Measurements from ENCODE around the gene PTAR1. TPM values are rescaled to one million over a fixed set of nuclear protein-coding genes. Genes with fewer than 3 reads are reported as not detected.
A peak's percentile ranks its signal among the peaks of the same experiment; 100 is the strongest.

The PTAR1 gene
- polyA plus RNA-seq, 2 of the 4 experiments (the other 2 are of a cell fraction) = 16.6 to 32.4 TPM

- H3K9me3 ChIP-seq = no peaks in the 10 kb centered on the region
- 48% methylated on average over 3 of the region's 3 CpGs for WGBS (ENCODE audit: missing lambda C conversion rate)
- peak overlapping the region; percentile 21; the same call in 1 of the 3 replicates for H3K4me2 ChIP-seq
- no peak overlapping the region for H3K4me3 ChIP-seq
- peak overlapping the region; percentile 23 to 59; a peak in 5 of 6 replicates for H3K27ac ChIP-seq
- FAIRE-seq (no peak), ATAC-seq (peak; percentile 89 to 91; a peak in 5 of 6 replicates), DNase-seq (ENCODE audit: low read depth in 1 of 2, low spot score in 1 of 2) (peak in 1 of 2 experiments; percentile 53)
- no peak for TF ChIP-seq ATOH8 (CRISPR knock-in tag; IDR thresholded peaks at IDR 0.05; ENCODE audit: low read depth)
- no peak for TF ChIP-seq KDM5A (IDR thresholded peaks at IDR 0.05)
- 0 out of 2 replicates have a peak, but pooled peaks have one; percentile 7 for TF ChIP-seq NFE2L2 (conservative IDR thresholded peaks at IDR 0.05; ENCODE audit: low read length)
- peak; percentile 52 for TF ChIP-seq SMC3 (IDR thresholded peaks at IDR 0.05)
- no peak for TF ChIP-seq RARB (CRISPR knock-in tag; IDR thresholded peaks at IDR 0.05)
- TF ChIP-seq PHF8 (IDR thresholded peaks at IDR 0.05; ENCODE audit: borderline replicate concordance, low read depth) = no peak
- TF ChIP-seq CTCF (IDR thresholded peaks at IDR 0.05) = peak; percentile 47
- TF ChIP-seq, protein P1, sequence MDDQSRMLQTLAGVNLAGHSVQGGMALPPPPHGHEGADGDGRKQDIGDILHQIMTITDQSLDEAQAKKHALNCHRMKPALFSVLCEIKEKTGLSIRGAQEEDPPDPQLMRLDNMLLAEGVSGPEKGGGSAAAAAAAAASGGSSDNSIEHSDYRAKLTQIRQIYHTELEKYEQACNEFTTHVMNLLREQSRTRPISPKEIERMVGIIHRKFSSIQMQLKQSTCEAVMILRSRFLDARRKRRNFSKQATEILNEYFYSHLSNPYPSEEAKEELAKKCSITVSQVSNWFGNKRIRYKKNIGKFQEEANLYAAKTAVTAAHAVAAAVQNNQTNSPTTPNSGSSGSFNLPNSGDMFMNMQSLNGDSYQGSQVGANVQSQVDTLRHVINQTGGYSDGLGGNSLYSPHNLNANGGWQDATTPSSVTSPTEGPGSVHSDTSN (IDR thresholded peaks at IDR 0.05) = no peak
- no peak for TF ChIP-seq EP300 (IDR thresholded peaks at IDR 0.05)
- TF ChIP-seq RAD21 (conservative IDR thresholded peaks at IDR 0.05 in 1 of 2, IDR thresholded peaks at IDR 0.05 in 1 of 2) = peak; percentile 56 to 61
- TF ChIP-seq HOXB5 (CRISPR knock-in tag; IDR thresholded peaks at IDR 0.05) = no peak
- TF ChIP-seq POLR2A (IDR thresholded peaks at IDR 0.05; ENCODE audit: low read length) = no peak
- peak; percentile 52 for TF ChIP-seq MAFK (IDR thresholded peaks at IDR 0.05; ENCODE audit: partially characterized antibody)
- POLR2A ChIA-PET = interaction anchor here (0.6 kb wide), 1 partner anchor 54 kb away, joined by 3 read pairs; no protein-coding TSS in a partner anchor
- peaks cover 38% of the 10 kb centered on the region for H3K4me1 ChIP-seq
- CTCF ChIA-PET = interaction anchor here (0.7 to 3.8 kb wide), 15 partner anchors 9 to 366 kb away, joined by 3 to 23 read pairs (median 4); partner anchors contain the start of genes APBA1 and PTAR1
These were observed 13.9 kb downstream of the PTAR1 start for GRCh38 chr9:69745716-69746437.

DNA sequence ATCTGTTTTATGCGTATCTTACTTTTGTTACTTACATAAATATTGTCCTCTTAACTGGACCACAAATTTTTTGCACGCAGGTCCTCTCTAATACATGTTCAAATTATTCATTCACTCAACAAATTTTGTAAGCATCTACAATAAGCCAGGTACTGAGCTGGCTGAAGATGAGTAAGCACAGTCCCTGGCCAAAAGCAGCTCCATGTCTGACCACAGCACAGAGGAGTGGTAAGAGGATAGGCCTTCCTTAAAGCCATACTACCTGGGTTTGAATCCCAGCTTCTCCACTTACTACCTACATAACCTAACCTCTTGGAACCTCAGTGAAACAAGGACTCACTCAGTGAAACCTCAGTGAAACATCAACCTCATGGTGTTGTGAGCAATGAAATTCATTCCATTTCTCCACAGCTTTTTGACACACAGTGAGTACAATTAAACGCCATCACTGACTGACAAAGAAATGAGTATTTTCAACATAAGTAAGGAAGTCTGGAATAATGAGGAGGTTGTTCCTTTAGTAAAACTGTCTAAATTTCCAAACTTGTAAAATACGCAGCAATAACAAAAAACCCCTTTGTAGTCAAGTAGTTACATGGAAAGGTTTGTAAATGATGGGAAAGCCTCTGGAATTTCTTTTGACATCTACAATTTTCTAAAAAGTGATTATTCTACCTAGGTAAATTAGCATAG lies 15.0 kb downstream of the PTAR1 start:
- ATAC-seq (no peak), FAIRE-seq (no peak), DNase-seq (ENCODE audit: low read depth in 1 of 2, low spot score in 1 of 2) (no peak)
- 96% methylated on average over 4 of the region's 4 CpGs for WGBS (ENCODE audit: missing lambda C conversion rate)
- Histone ChIP-seq H3K27ac (no peak overlapping the region), H3K4me1 (peaks cover 38% of the 10 kb centered on the region), H3K4me3 (no peak overlapping the region), H3K4me2 (no peak overlapping the region), H3K9me3 (no peaks in the 10 kb centered on the region)
- ChIA-PET POLR2A (no interaction called here), CTCF (interaction anchor here (0.7 to 3.8 kb wide), 11 partner anchors 8 to 413 kb away, joined by 3 to 23 read pairs (median 5); partner anchors contain the start of genes APBA1 and PTAR1)
- TF ChIP-seq ZSCAN20 (CRISPR knock-in tag; IDR thresholded peaks at IDR 0.05) = no peak
- no peak for TF ChIP-seq NR3C1 (IDR thresholded peaks at IDR 0.05)
- TF ChIP-seq CHD4 (IDR thresholded peaks at IDR 0.05; ENCODE audit: borderline replicate concordance) = no peak
- no peak for TF ChIP-seq RAD21 (conservative IDR thresholded peaks at IDR 0.05 in 1 of 2, IDR thresholded peaks at IDR 0.05 in 1 of 2)
- TF ChIP-seq MAFK (IDR thresholded peaks at IDR 0.05; ENCODE audit: partially characterized antibody) = no peak
- TF ChIP-seq, protein P2, sequence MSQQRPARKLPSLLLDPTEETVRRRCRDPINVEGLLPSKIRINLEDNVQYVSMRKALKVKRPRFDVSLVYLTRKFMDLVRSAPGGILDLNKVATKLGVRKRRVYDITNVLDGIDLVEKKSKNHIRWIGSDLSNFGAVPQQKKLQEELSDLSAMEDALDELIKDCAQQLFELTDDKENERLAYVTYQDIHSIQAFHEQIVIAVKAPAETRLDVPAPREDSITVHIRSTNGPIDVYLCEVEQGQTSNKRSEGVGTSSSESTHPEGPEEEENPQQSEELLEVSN (IDR thresholded peaks at IDR 0.05; ENCODE audit: borderline replicate concordance, low read depth) = no peak
- TF ChIP-seq MAX (IDR thresholded peaks at IDR 0.05) = no peak
- no peak for TF ChIP-seq FOSB (CRISPR knock-in tag; IDR thresholded peaks at IDR 0.05)

Data from A549 (cell line).